BLaER1 treated with 17β-estradiol and CSF1 and Interleukin-3, amounts not matched to agents 10 nM and 100 nM (cell line): Measurements from ENCODE around the gene RPL23.
A peak's percentile ranks its signal among the peaks of the same experiment; 100 is the strongest.

Source experiments
- H3K27ac ChIP-seq, 11 experiments: shearing (Covaris generic); formaldehyde crosslinking; 2 replicates each; pipeline ENCODE4 v1.8.1; 2022
- H3K27me3 ChIP-seq, 11 experiments: shearing (Covaris generic); formaldehyde crosslinking; 2 replicates each; pipeline ENCODE4 v1.8.1; 2022
- H3K36me3 ChIP-seq, 11 experiments: shearing (Covaris generic); formaldehyde crosslinking; 2 replicates each; pipeline ENCODE4 v1.8.1; 2022
- H3K4me1 ChIP-seq, 10 experiments: shearing (Covaris generic); formaldehyde crosslinking; 2 replicates each; pipeline ENCODE4 v1.8.1; 2022
- H3K4me2 ChIP-seq, 11 experiments: shearing (Covaris generic); formaldehyde crosslinking; 2 replicates each; pipeline ENCODE4 v1.8.1; 2022
- H3K4me3 ChIP-seq, 10 experiments: shearing (Covaris generic); formaldehyde crosslinking; 2 replicates each; pipeline ENCODE4 v1.8.1; 2022
- H3K9ac ChIP-seq, 11 experiments: shearing (Covaris generic); formaldehyde crosslinking; 2 replicates each; pipeline ENCODE4 v1.8.1; 2022
- H3K9me3 ChIP-seq, 11 experiments: shearing (Covaris generic); formaldehyde crosslinking; replicated peaks in 1 of 11; 2 replicates each; pipeline ENCODE4 v1.8.1; 2022
- H4K20me1 ChIP-seq, 11 experiments: shearing (Covaris generic); formaldehyde crosslinking; 2 replicates each; pipeline ENCODE4 v1.8.1; 2022
- Cebpa-rat ChIP-seq, 11 experiments: shearing (Covaris generic); IDR thresholded peaks; 2 replicates each; pipeline ENCODE4 v1.8.1; 2022

The RPL23 gene

GRCh38 chr17:38896346-38896954 lies 42.9 kb upstream of the RPL23 start:
- Histone ChIP-seq H4K20me1 (peaks cover 0 to 54% (median 0%) of the 10 kb centered on the region in 11 experiments; a peak in 9 of 22 replicates), H3K9ac (peak overlapping the region; percentile 71 to 90 (median 83); a peak in 21 of 22 replicates), H3K9me3 (no peaks in the 10 kb centered on the region), H3K4me1 (peaks cover 87 to 100% (median 100%) of the 10 kb centered on the region in 10 experiments), H3K4me3 (no peak overlapping the region; a peak in 1 of 20 replicates), H3K4me2 (peak overlapping the region; percentile 90 to 99 (median 95)), H3K27ac (peak overlapping the region; percentile 73 to 99 (median 94); a peak in 21 of 22 replicates), H3K27me3 (no peaks in the 10 kb centered on the region), H3K36me3 (peaks cover 15 to 76% (median 61%) of the 10 kb centered on the region in 11 experiments; a peak in 20 of 22 replicates)
- no peak for TF ChIP-seq Cebpa-rat (IDR thresholded peaks at IDR 0.05)

GRCh38 chr17:38894276-38894675 lies 40.8 kb upstream of the RPL23 start:
- Histone ChIP-seq H3K4me2 (peak overlapping the region; percentile 67 to 98 (median 85); a peak in 20 of 22 replicates), H3K4me3 (no peak overlapping the region), H3K36me3 (peaks cover 33 to 88% (median 73%) of the 10 kb centered on the region in 11 experiments), H3K4me1 (peaks cover 78 to 100% (median 100%) of the 10 kb centered on the region in 10 experiments), H3K9ac (peak overlapping the region; percentile 26 to 71 (median 63); a peak in 15 of 22 replicates), H4K20me1 (peaks cover 0 to 71% (median 10%) of the 10 kb centered on the region in 11 experiments; a peak in 11 of 22 replicates), H3K9me3 (no peaks in the 10 kb centered on the region), H3K27ac (peak overlapping the region; percentile 43 to 99 (median 76); a peak in 21 of 22 replicates), H3K27me3 (no peaks in the 10 kb centered on the region)
- no peak for TF ChIP-seq Cebpa-rat (IDR thresholded peaks at IDR 0.05)

GRCh38 chr17:38893607-38894006 lies 40.1 kb upstream of the RPL23 start:
- H3K4me1 ChIP-seq = peaks cover 71 to 100% (median 97%) of the 10 kb centered on the region in 10 experiments
- H3K36me3 ChIP-seq = peaks cover 39 to 94% (median 80%) of the 10 kb centered on the region in 11 experiments
- peaks cover 0 to 77% (median 14%) of the 10 kb centered on the region in 11 experiments; a peak in 13 of 22 replicates for H4K20me1 ChIP-seq
- H3K27ac ChIP-seq = peak overlapping the region; percentile 43 to 99 (median 76); a peak in 21 of 22 replicates
- H3K9ac ChIP-seq = peak overlapping the region; percentile 26 to 71 (median 63); a peak in 21 of 22 replicates
- no peak for TF ChIP-seq Cebpa-rat (IDR thresholded peaks at IDR 0.05)
- H3K4me3 ChIP-seq = no peak overlapping the region
- H3K27me3 ChIP-seq = no peaks in the 10 kb centered on the region
- H3K4me2 ChIP-seq = peak overlapping the region; percentile 67 to 98 (median 85)
- no peaks in the 10 kb centered on the region for H3K9me3 ChIP-seq

GRCh38 chr17:38893113-38893512 lies 39.6 kb upstream of the RPL23 start:
- Histone ChIP-seq H3K27me3 (no peaks in the 10 kb centered on the region), H3K4me1 (peaks cover 66 to 100% (median 93%) of the 10 kb centered on the region in 10 experiments), H3K4me2 (peak overlapping the region; percentile 67 to 98 (median 85)), H3K9me3 (no peaks in the 10 kb centered on the region), H3K27ac (peak overlapping the region; percentile 35 to 99 (median 76); a peak in 20 of 22 replicates), H4K20me1 (peaks cover 0 to 82% (median 19%) of the 10 kb centered on the region in 11 experiments; a peak in 14 of 22 replicates), H3K4me3 (peak overlapping the region in 2 of 10 experiments; percentile 18 to 38; a peak in 4 of 20 replicates), H3K9ac (peak overlapping the region in 10 of 11 experiments; percentile 26 to 71 (median 63); a peak in 20 of 22 replicates), H3K36me3 (peaks cover 44 to 95% (median 85%) of the 10 kb centered on the region in 11 experiments)
- no peak for TF ChIP-seq Cebpa-rat (IDR thresholded peaks at IDR 0.05)

- H4K20me1 ChIP-seq = peaks cover 2 to 86% (median 23%) of the 10 kb centered on the region in 11 experiments; a peak in 18 of 22 replicates
- no peak for TF ChIP-seq Cebpa-rat (IDR thresholded peaks at IDR 0.05)
- peak overlapping the region in 2 of 10 experiments; percentile 18 to 38; a peak in 3 of 20 replicates for H3K4me3 ChIP-seq
- peak overlapping the region; percentile 35 to 99 (median 76); a peak in 19 of 22 replicates for H3K27ac ChIP-seq
- peaks cover 62 to 100% (median 89%) of the 10 kb centered on the region in 10 experiments for H3K4me1 ChIP-seq
- H3K27me3 ChIP-seq = no peaks in the 10 kb centered on the region
- H3K9ac ChIP-seq = peak overlapping the region; percentile 38 to 68 (median 57); a peak in 21 of 22 replicates
- no peaks in the 10 kb centered on the region for H3K9me3 ChIP-seq
- peaks cover 49 to 97% (median 90%) of the 10 kb centered on the region in 11 experiments for H3K36me3 ChIP-seq
- peak overlapping the region; percentile 67 to 98 (median 85) for H3K4me2 ChIP-seq
Measured at GRCh38 chr17:38892620-38893019, 39.1 kb upstream of the RPL23 start.

GRCh38 chr17:38892083-38892482 lies 38.6 kb upstream of the RPL23 start:
- H4K20me1 ChIP-seq = peaks cover 7 to 86% (median 28%) of the 10 kb centered on the region in 11 experiments; a peak in 18 of 22 replicates
- H3K27ac ChIP-seq = peak overlapping the region in 10 of 11 experiments; percentile 41 to 99 (median 78); a peak in 19 of 22 replicates
- no peak overlapping the region; a peak in 2 of 20 replicates for H3K4me3 ChIP-seq
- no peak for TF ChIP-seq Cebpa-rat (IDR thresholded peaks at IDR 0.05)
- H3K9me3 ChIP-seq = no peaks in the 10 kb centered on the region
- H3K4me1 ChIP-seq = peaks cover 56 to 100% (median 88%) of the 10 kb centered on the region in 10 experiments
- peaks cover 55 to 97% (median 90%) of the 10 kb centered on the region in 11 experiments for H3K36me3 ChIP-seq
- H3K27me3 ChIP-seq = no peaks in the 10 kb centered on the region
- peak overlapping the region; percentile 67 to 98 (median 85) for H3K4me2 ChIP-seq
- peak overlapping the region; percentile 38 to 67 (median 57); a peak in 20 of 22 replicates for H3K9ac ChIP-seq

GRCh38 chr17:38891441-38891840 lies 37.9 kb upstream of the RPL23 start:
- Histone ChIP-seq H3K27ac (peak overlapping the region in 9 of 11 experiments; percentile 10 to 99 (median 80); a peak in 14 of 22 replicates), H3K4me1 (peaks cover 55 to 100% (median 88%) of the 10 kb centered on the region in 10 experiments), H3K9me3 (no peaks in the 10 kb centered on the region), H3K36me3 (peaks cover 58 to 97% (median 92%) of the 10 kb centered on the region in 11 experiments), H3K4me3 (no peak overlapping the region), H4K20me1 (peaks cover 13 to 86% (median 35%) of the 10 kb centered on the region in 11 experiments; a peak in 20 of 22 replicates), H3K4me2 (peak overlapping the region; percentile 67 to 98 (median 85)), H3K27me3 (no peaks in the 10 kb centered on the region), H3K9ac (peak overlapping the region in 10 of 11 experiments; percentile 28 to 63 (median 53); a peak in 11 of 22 replicates)
- no peak for TF ChIP-seq Cebpa-rat (IDR thresholded peaks at IDR 0.05)

GRCh38 chr17:38890410-38890746 lies 36.9 kb upstream of the RPL23 start:
- no peak for TF ChIP-seq Cebpa-rat (IDR thresholded peaks at IDR 0.05)
- Histone ChIP-seq H3K4me2 (peak overlapping the region in 7 of 11 experiments; percentile 2 to 95 (median 41); a peak in 11 of 22 replicates), H3K4me3 (no peak overlapping the region), H3K36me3 (peaks cover 58 to 97% (median 91%) of the 10 kb centered on the region in 11 experiments), H3K27me3 (no peaks in the 10 kb centered on the region), H4K20me1 (peaks cover 23 to 93% (median 45%) of the 10 kb centered on the region in 11 experiments; a peak in 20 of 22 replicates), H3K9ac (peak overlapping the region in 8 of 11 experiments; percentile 8 to 56 (median 45); a peak in 10 of 22 replicates), H3K4me1 (peaks cover 58 to 100% (median 88%) of the 10 kb centered on the region in 10 experiments), H3K9me3 (no peaks in the 10 kb centered on the region), H3K27ac (peak overlapping the region in 8 of 11 experiments; percentile 8 to 56 (median 32); a peak in 11 of 22 replicates)
